22Rv1 (cell line): ENCODE results near the gene PLSCR2.

Experiments used
- ZFX ChIP-seq: fragments of 450-650 bp; IDR thresholded peaks from 2 replicates; pipeline ENCODE4 v1.6.1; 2017; ENCODE audit warnings: antibody characterized with exemption, borderline replicate concordance
- TF ChIP-seq, protein P1 (sequence below): fragments of 450-650 bp; IDR thresholded peaks from 2 replicates; pipeline ENCODE4 v1.5.1; 2017; ENCODE audit warnings: mild to moderate bottlenecking

- TF ChIP-seq, protein P1, sequence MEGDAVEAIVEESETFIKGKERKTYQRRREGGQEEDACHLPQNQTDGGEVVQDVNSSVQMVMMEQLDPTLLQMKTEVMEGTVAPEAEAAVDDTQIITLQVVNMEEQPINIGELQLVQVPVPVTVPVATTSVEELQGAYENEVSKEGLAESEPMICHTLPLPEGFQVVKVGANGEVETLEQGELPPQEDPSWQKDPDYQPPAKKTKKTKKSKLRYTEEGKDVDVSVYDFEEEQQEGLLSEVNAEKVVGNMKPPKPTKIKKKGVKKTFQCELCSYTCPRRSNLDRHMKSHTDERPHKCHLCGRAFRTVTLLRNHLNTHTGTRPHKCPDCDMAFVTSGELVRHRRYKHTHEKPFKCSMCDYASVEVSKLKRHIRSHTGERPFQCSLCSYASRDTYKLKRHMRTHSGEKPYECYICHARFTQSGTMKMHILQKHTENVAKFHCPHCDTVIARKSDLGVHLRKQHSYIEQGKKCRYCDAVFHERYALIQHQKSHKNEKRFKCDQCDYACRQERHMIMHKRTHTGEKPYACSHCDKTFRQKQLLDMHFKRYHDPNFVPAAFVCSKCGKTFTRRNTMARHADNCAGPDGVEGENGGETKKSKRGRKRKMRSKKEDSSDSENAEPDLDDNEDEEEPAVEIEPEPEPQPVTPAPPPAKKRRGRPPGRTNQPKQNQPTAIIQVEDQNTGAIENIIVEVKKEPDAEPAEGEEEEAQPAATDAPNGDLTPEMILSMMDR = no peak
- TF ChIP-seq ZFX = no peak
Observed at GRCh38 chr3:146449613-146450012, 19.7 kb downstream of the PLSCR2 start.
